Mammary epithelial cell (primary cell): ENCODE results near the gene GTF2A2.

Source experiments
- EZH2 ChIP-seq: IDR thresholded peaks from 2 replicates; pipeline ENCODE4 v1.6.1; 2012; ENCODE audit warnings: low read length, inconsistent platforms, borderline replicate concordance
- TF ChIP-seq, protein P1 (sequence below), 2 donors: IDR thresholded peaks in 1 of 2; conservative IDR thresholded peaks in 1 of 2; 2 replicates each; pipeline ENCODE4 v1.5.1; 2011 to 2012; ENCODE audit warnings: inconsistent platforms in 2 of 2, low read length in 2 of 2, mild to moderate bottlenecking in 2 of 2, control low read depth in 1 of 2, low read depth in 1 of 2; ENCODE audit not compliant: insufficient read depth in 1 of 2; ENCODE audit errors: extremely low read depth in 1 of 2

DNA sequence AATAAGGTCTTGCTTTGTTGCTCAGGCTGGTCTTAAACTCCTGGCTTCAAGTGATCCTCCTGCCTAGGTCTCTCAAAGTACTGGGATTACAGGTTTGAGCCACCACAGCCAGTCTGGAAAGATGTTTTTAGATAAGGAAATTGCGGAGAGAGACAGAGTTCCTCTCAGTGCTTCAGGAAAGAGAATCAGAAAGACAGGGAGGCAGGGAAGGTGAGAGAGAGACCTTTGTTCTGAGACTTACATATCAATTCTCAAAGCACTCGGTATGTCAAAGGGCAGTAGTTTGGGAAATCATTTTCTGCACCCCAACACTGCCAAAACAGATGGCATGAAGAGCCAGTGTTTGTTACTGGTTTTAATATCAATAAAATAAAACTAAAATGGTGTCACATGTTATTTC, 58.9 kb downstream of the GTF2A2 start:
- TF ChIP-seq, protein P1, sequence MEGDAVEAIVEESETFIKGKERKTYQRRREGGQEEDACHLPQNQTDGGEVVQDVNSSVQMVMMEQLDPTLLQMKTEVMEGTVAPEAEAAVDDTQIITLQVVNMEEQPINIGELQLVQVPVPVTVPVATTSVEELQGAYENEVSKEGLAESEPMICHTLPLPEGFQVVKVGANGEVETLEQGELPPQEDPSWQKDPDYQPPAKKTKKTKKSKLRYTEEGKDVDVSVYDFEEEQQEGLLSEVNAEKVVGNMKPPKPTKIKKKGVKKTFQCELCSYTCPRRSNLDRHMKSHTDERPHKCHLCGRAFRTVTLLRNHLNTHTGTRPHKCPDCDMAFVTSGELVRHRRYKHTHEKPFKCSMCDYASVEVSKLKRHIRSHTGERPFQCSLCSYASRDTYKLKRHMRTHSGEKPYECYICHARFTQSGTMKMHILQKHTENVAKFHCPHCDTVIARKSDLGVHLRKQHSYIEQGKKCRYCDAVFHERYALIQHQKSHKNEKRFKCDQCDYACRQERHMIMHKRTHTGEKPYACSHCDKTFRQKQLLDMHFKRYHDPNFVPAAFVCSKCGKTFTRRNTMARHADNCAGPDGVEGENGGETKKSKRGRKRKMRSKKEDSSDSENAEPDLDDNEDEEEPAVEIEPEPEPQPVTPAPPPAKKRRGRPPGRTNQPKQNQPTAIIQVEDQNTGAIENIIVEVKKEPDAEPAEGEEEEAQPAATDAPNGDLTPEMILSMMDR (conservative IDR thresholded peaks at IDR 0.05 in 1 of 2, IDR thresholded peaks at IDR 0.05 in 1 of 2; ENCODE audit: extremely low read depth in 1 of 2, insufficient read depth in 1 of 2, low read depth in 1 of 2, low read length in 2 of 2) = no peak
- TF ChIP-seq EZH2 = no peak
